ENCODE data around the gene ZNF234. TPM values are rescaled to one million over a fixed set of nuclear protein-coding genes. Genes with fewer than 3 reads are reported as not detected.
"Not testable (repeated sequence)": the region's sequence is repeated elsewhere in the genome, so short reads cannot be mapped to it uniquely, and the experiment has no call there.

Gene ZNF234
- polyA plus RNA-seq, 4 donors, result 1.6 to 11.8 (median 2.4) TPM

- FAIRE-seq (peak; percentile 84), DNase-seq (peak; percentile 99)
- Histone ChIP-seq H3K9me3 (ENCODE audit: control insufficient read depth in 2 of 2, insufficient read depth in 1 of 2, low read depth in 1 of 2, low read length in 1 of 2) (peaks cover 2 to 12% of the 10 kb centered on the region in 2 donors), H3K36me3 (ENCODE audit: control insufficient read depth in 3 of 3, insufficient read depth in 2 of 3, low read depth in 1 of 3, low read length in 3 of 3) (peaks cover 2 to 11% (median 3%) of the 10 kb centered on the region in 3 donors), H3K27me3 (ENCODE audit: control insufficient read depth in 3 of 3, insufficient read depth in 3 of 3, low read length in 3 of 3) (no peaks in the 10 kb centered on the region), H3K4me1 (ENCODE audit: control insufficient read depth in 3 of 3, insufficient read depth in 2 of 3, low read depth in 1 of 3, low read length in 2 of 3) (peaks cover 0 to 6% (median 3%) of the 10 kb centered on the region in 3 donors), H3K4me3 (ENCODE audit: low read depth in 1 of 3, low read length in 3 of 3) (peak within 1 kb of the TSS; percentile 49 to 74 (median 61)), H3K27ac (ENCODE audit: low read depth in 1 of 3, low read length in 2 of 3) (peak within 1 kb of the TSS in 2 of 3 donors; percentile 26 to 69)
- WGBS, 3 donors, result 0 to 1% (median 0%) methylated on average over 44 of the region's 44 CpGs
These were observed 28.1 kb upstream of the ZNF234 start, which contains the start of gene ZNF225 for GRCh38 chr19:44113138-44113783. ZNF225 (plus strand) TSS chr19:44113399; CDS start chr19:44115828, 2,429 bp downstream.

GRCh38 chr19:44113784-44114390 is 27.5 kb upstream of the ZNF234 start:
- Histone ChIP-seq H3K9me3 (ENCODE audit: control insufficient read depth in 2 of 2, insufficient read depth in 1 of 2, low read depth in 1 of 2, low read length in 1 of 2) (peaks cover 2 to 9% of the 10 kb centered on the region in 2 donors), H3K4me3 (ENCODE audit: low read depth in 1 of 3, low read length in 3 of 3) (peak overlapping the region; percentile 49 to 74 (median 61)), H3K27me3 (ENCODE audit: control insufficient read depth in 3 of 3, insufficient read depth in 3 of 3, low read length in 3 of 3) (no peaks in the 10 kb centered on the region), H3K4me1 (ENCODE audit: control insufficient read depth in 3 of 3, insufficient read depth in 2 of 3, low read depth in 1 of 3, low read length in 2 of 3) (peaks cover 0 to 6% (median 3%) of the 10 kb centered on the region in 3 donors), H3K27ac (ENCODE audit: low read depth in 1 of 3, low read length in 2 of 3) (peak overlapping the region in 2 of 3 donors; percentile 26 to 69), H3K36me3 (ENCODE audit: control insufficient read depth in 3 of 3, insufficient read depth in 2 of 3, low read depth in 1 of 3, low read length in 3 of 3) (peaks cover 2 to 15% (median 2%) of the 10 kb centered on the region in 3 donors)
- FAIRE-seq (no peak), DNase-seq (peak in 1 of 2 donors; percentile 7)
- 4 to 5% (median 4%) methylated on average over 18 of the region's 18 CpGs for WGBS, 3 donors

- 93 to 96% (median 94%) methylated on average over 4 of the region's 4 CpGs for WGBS, 3 donors
- not testable (repeated sequence) for H3K4me3 ChIP-seq (ENCODE audit: low read depth in 1 of 3, low read length in 3 of 3); H3K9me3 ChIP-seq (ENCODE audit: control insufficient read depth in 2 of 2, insufficient read depth in 1 of 2, low read depth in 1 of 2, low read length in 1 of 2); H3K27me3 ChIP-seq (ENCODE audit: control insufficient read depth in 3 of 3, insufficient read depth in 3 of 3, low read length in 3 of 3); DNase-seq; H3K27ac ChIP-seq (ENCODE audit: low read depth in 1 of 3, low read length in 2 of 3); FAIRE-seq; H3K4me1 ChIP-seq (ENCODE audit: control insufficient read depth in 3 of 3, insufficient read depth in 2 of 3, low read depth in 1 of 3, low read length in 2 of 3)
- H3K36me3 ChIP-seq (ENCODE audit: control insufficient read depth in 3 of 3, insufficient read depth in 2 of 3, low read depth in 1 of 3, low read length in 3 of 3), result peaks cover 5 to 19% (median 14%) of the 10 kb centered on the region in 3 donors
These were observed 20.2 kb upstream of the ZNF234 start for GRCh38 chr19:44121162-44121561.

DNA sequence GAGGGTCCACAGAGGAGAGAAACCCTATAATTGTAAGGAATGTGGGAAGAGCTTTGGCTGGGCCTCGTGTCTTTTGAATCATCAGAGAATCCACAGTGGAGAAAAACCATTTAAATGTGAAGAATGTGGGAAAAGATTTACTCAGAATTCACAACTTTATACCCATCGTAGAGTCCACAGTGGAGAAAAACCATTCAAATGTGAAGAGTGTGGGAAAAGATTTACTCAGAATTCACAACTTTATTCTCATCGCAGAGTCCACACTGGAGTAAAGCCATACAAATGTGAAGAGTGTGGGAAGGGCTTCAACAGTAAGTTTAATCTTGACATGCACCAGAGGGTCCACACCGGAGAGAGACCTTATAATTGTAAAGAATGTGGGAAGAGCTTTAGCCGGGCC is 9.4 kb upstream of the ZNF234 start:
- H3K4me3 ChIP-seq (ENCODE audit: low read depth in 1 of 3, low read length in 3 of 3), result no peak overlapping the region
- no peak overlapping the region for H3K27ac ChIP-seq (ENCODE audit: low read depth in 1 of 3, low read length in 2 of 3)
- no peak for FAIRE-seq
- DNase-seq, result no peak
- no peaks in the 10 kb centered on the region for H3K27me3 ChIP-seq (ENCODE audit: control insufficient read depth in 3 of 3, insufficient read depth in 3 of 3, low read length in 3 of 3)
- peaks cover 2 to 32% of the 10 kb centered on the region in 2 donors for H3K9me3 ChIP-seq (ENCODE audit: control insufficient read depth in 2 of 2, insufficient read depth in 1 of 2, low read depth in 1 of 2, low read length in 1 of 2)
- H3K4me1 ChIP-seq (ENCODE audit: control insufficient read depth in 3 of 3, insufficient read depth in 2 of 3, low read depth in 1 of 3, low read length in 2 of 3), result no peaks in the 10 kb centered on the region
- H3K36me3 ChIP-seq (ENCODE audit: control insufficient read depth in 3 of 3, insufficient read depth in 2 of 3, low read depth in 1 of 3, low read length in 3 of 3), result peaks cover 9 to 11% (median 11%) of the 10 kb centered on the region in 3 donors
- WGBS, 3 donors, result 97 to 98% (median 97%) methylated on average over 5 of the region's 5 CpGs

DNA sequence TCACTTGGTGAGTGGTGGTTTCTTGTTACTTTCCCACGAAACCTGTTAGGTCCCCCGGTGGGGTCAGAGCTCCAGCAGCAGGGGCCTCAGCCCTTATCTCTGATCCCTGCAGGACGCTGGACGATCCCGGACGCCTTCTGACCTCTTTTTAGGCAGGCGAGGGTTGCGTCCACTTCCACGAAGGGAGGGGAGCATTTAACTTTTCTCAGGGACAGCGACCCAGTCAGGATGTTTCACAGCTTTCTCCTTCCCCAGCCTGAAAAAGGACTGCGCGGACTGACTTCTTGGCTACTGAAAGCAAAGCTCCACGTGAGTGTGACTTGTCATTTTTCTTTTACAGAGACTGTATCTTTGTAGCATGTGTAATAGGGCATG is 692 bp downstream of the ZNF234 start:
- 7 to 11% (median 11%) methylated on average over 13 of the region's 13 CpGs for WGBS, 3 donors
- H3K27ac ChIP-seq (ENCODE audit: low read depth in 1 of 3, low read length in 2 of 3), result no peak overlapping the region
- FAIRE-seq, result no peak

GRCh38 chr19:44149776-44150175 is 8.4 kb downstream of the ZNF234 start:
- H3K27ac ChIP-seq (ENCODE audit: low read depth in 1 of 3, low read length in 2 of 3), result no peak overlapping the region
- 96 to 99% (median 98%) methylated on average over 4 of the region's 4 CpGs for WGBS, 3 donors
- H3K27me3 ChIP-seq (ENCODE audit: control insufficient read depth in 3 of 3, insufficient read depth in 3 of 3, low read length in 3 of 3), result no peaks in the 10 kb centered on the region
- H3K4me3 ChIP-seq (ENCODE audit: low read depth in 1 of 3, low read length in 3 of 3), result no peak overlapping the region
- no peak for FAIRE-seq
- no peak for DNase-seq
- peaks cover 0 to 3% of the 10 kb centered on the region in 2 donors for H3K9me3 ChIP-seq (ENCODE audit: control insufficient read depth in 2 of 2, insufficient read depth in 1 of 2, low read depth in 1 of 2, low read length in 1 of 2)
- no peaks in the 10 kb centered on the region for H3K4me1 ChIP-seq (ENCODE audit: control insufficient read depth in 3 of 3, insufficient read depth in 2 of 3, low read depth in 1 of 3, low read length in 2 of 3)
- H3K36me3 ChIP-seq (ENCODE audit: control insufficient read depth in 3 of 3, insufficient read depth in 2 of 3, low read depth in 1 of 3, low read length in 3 of 3), result peaks cover 31 to 44% (median 33%) of the 10 kb centered on the region in 3 donors

More for the DNA sequence above, 692 bp downstream of the ZNF234 start:
- no peaks in the 10 kb centered on the region for H3K9me3 ChIP-seq (ENCODE audit: control insufficient read depth in 2 of 2, insufficient read depth in 1 of 2, low read depth in 1 of 2, low read length in 1 of 2)
- H3K36me3 ChIP-seq (ENCODE audit: control insufficient read depth in 3 of 3, insufficient read depth in 2 of 3, low read depth in 1 of 3, low read length in 3 of 3), result peaks cover 3 to 6% (median 3%) of the 10 kb centered on the region in 3 donors
- H3K27me3 ChIP-seq (ENCODE audit: control insufficient read depth in 3 of 3, insufficient read depth in 3 of 3, low read length in 3 of 3), result no peaks in the 10 kb centered on the region
- peaks cover 0 to 6% (median 0%) of the 10 kb centered on the region in 3 donors for H3K4me1 ChIP-seq (ENCODE audit: control insufficient read depth in 3 of 3, insufficient read depth in 2 of 3, low read depth in 1 of 3, low read length in 2 of 3)
- peak overlapping the region; percentile 59 to 99 (median 92) for H3K4me3 ChIP-seq (ENCODE audit: low read depth in 1 of 3, low read length in 3 of 3)
- DNase-seq, result peak; percentile 15 to 37

GRCh38 chr19:44151491-44151890 is 10.1 kb downstream of the ZNF234 start:
- no peak for FAIRE-seq
- 97 to 100% (median 97%) methylated on average over 5 of the region's 5 CpGs for WGBS, 3 donors
- Histone ChIP-seq H3K9me3 (ENCODE audit: control insufficient read depth in 2 of 2, insufficient read depth in 1 of 2, low read depth in 1 of 2, low read length in 1 of 2) (peaks cover 0 to 11% of the 10 kb centered on the region in 2 donors), H3K36me3 (ENCODE audit: control insufficient read depth in 3 of 3, insufficient read depth in 2 of 3, low read depth in 1 of 3, low read length in 3 of 3) (peaks cover 30 to 50% (median 33%) of the 10 kb centered on the region in 3 donors), H3K4me1 (ENCODE audit: control insufficient read depth in 3 of 3, insufficient read depth in 2 of 3, low read depth in 1 of 3, low read length in 2 of 3) (no peaks in the 10 kb centered on the region), H3K27ac (ENCODE audit: low read depth in 1 of 3, low read length in 2 of 3) (no peak overlapping the region), H3K27me3 (ENCODE audit: control insufficient read depth in 3 of 3, insufficient read depth in 3 of 3, low read length in 3 of 3) (no peaks in the 10 kb centered on the region), H3K4me3 (ENCODE audit: low read depth in 1 of 3, low read length in 3 of 3) (no peak overlapping the region)
- DNase-seq, result no peak

DNA sequence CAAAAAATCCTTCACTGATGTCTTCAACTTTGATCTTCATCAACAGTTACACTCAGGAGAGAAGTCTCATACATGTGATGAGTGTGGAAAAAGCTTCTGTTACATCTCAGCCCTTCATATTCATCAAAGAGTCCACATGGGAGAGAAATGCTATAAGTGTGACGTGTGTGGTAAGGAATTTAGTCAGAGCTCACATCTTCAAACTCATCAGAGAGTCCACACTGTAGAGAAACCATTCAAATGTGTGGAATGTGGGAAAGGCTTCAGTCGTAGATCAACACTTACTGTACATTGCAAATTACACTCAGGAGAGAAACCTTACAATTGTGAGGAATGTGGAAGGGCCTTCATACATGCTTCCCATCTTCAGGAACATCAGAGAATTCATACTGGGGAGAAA is 15.1 kb downstream of the ZNF234 start:
- WGBS, 3 donors, result 90 to 92% (median 92%) methylated on average over 2 of the region's 2 CpGs
- Histone ChIP-seq H3K4me1 (ENCODE audit: control insufficient read depth in 3 of 3, insufficient read depth in 2 of 3, low read depth in 1 of 3, low read length in 2 of 3) (no peaks in the 10 kb centered on the region), H3K27ac (ENCODE audit: low read depth in 1 of 3, low read length in 2 of 3) (no peak overlapping the region), H3K36me3 (ENCODE audit: control insufficient read depth in 3 of 3, insufficient read depth in 2 of 3, low read depth in 1 of 3, low read length in 3 of 3) (peaks cover 9 to 38% (median 19%) of the 10 kb centered on the region in 3 donors), H3K4me3 (ENCODE audit: low read depth in 1 of 3, low read length in 3 of 3) (no peak overlapping the region), H3K27me3 (ENCODE audit: control insufficient read depth in 3 of 3, insufficient read depth in 3 of 3, low read length in 3 of 3) (no peaks in the 10 kb centered on the region), H3K9me3 (ENCODE audit: control insufficient read depth in 2 of 2, insufficient read depth in 1 of 2, low read depth in 1 of 2, low read length in 1 of 2) (peaks cover 0 to 43% of the 10 kb centered on the region in 2 donors)
- no peak for FAIRE-seq
- DNase-seq, result no peak
